HG02840 (cell line): ENCODE results near the gene UHRF1.
A peak's percentile ranks its signal among the peaks of the same experiment; 100 is the strongest.
"Not testable (repeated sequence)": the region's sequence is repeated elsewhere in the genome, so short reads cannot be mapped to it uniquely, and the experiment has no call there.

Source experiments
- ATAC-seq: cut with Tn5 transposase; IDR thresholded peaks from one replicate; pipeline ENCODE4 v1.9.1; 2021; ENCODE audit warnings: mild to moderate bottlenecking, moderate library complexity, moderate number of reproducible peaks; ENCODE audit not compliant: unreplicated experiment, low FRiP score

The UHRF1 gene

GRCh38 chr19:4932711-4933110 lies 23.4 kb downstream of the UHRF1 start:
- no peak for ATAC-seq

DNA sequence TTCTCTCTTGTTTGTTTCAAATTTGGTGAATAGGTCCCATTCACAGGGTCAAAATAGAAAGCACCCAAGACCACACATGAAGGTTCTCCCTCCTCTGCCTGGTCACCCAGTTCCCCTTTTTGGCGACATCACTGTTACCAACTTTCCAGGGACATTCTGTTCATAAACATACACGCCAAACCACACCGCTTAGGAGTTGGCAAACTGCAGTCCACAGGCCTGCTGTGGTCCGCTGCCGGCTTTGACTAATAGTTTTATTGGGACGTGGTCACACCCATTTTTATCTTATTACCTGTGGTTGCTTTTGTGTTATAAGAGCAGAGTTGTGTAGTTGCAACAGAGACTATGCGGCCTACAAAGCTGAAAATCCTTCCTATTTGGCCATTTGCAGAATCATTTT lies 24.2 kb downstream of the UHRF1 start:
- no peak for ATAC-seq

- no peak for ATAC-seq
Observed at GRCh38 chr19:4935444-4935843, 26.1 kb downstream of the UHRF1 start.

GRCh38 chr19:4937060-4937459 lies 27.8 kb downstream of the UHRF1 start:
- no peak for ATAC-seq

DNA sequence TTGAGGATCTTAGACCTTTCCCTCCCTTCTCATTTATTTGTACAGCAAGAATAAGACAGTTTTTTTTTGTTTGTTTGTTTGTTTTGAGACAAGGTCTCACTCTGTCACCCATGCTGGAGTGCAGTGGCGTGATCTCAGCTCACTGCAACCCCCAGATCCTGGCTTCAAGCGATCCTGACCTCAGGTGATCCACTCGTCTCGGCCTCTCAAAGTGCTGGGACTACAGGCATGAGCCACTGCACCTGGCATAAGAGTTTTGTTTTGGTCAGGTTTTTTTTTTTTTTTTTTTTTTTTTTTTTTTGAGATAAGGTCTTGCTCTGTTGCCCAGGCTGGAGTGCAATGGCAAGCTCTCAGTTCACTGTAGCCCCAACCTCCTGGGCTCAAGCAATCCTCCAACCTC lies 29.2 kb downstream of the UHRF1 start:
- not testable (repeated sequence) for ATAC-seq

DNA sequence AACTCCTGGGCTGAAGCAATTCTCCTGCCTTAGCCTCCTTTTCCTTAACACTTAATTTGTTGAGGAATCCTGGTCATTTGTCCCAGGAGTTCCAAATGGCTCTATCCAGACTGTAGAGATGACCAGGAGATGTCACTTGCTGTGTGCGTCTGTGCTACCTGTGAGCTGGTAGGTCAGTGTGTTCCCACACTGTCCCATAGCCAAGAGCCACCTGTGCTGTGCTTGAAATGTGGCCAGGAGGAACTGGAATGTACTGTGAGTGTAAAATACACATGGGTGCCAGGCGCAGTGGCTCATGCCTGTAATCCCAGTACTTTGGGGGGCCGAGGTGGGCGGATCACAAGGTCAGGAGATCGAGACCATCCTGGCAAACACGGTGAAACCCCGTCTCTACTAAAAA lies 30.2 kb downstream of the UHRF1 start:
- ATAC-seq, result no peak

DNA sequence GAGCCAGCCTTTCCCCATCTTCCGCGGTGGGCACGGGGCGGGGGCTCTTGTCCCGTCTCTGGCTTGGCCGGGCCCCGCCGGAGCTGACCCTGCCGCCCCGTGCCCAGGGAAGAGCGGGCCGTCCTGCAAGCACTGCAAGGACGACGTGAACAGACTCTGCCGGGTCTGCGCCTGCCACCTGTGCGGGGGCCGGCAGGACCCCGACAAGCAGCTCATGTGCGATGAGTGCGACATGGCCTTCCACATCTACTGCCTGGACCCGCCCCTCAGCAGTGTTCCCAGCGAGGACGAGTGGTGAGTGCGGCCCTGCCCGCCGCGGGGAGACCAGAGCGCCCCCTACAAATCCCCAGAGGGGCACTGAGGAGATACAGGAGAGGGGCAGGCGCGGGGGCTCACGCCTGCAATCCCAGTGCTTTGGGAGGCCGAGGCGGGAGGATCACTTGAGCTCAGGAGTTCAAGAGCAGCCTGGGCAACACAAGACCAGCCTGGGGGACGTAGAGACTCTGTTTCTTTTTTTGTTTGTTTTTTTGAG lies 32.4 kb downstream of the UHRF1 start:
- not testable (repeated sequence) for ATAC-seq

DNA sequence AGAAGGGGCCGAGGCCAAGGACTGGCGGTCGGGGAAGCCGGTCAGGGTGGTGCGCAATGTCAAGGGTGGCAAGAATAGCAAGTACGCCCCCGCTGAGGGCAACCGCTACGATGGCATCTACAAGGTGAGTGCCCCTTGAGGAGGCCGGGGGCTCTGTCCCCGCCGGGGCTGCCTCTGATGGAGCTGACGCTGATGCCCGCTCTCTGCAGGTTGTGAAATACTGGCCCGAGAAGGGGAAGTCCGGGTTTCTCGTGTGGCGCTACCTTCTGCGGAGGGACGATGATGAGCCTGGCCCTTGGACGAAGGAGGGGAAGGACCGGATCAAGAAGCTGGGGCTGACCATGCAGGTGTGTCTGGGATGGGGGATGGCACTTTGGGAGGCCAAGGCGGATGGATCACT lies 41.3 kb downstream of the UHRF1 start:
- ATAC-seq, result not testable (repeated sequence)

GRCh38 chr19:4951656-4952055 lies 42.4 kb downstream of the UHRF1 start:
- no peak for ATAC-seq

DNA sequence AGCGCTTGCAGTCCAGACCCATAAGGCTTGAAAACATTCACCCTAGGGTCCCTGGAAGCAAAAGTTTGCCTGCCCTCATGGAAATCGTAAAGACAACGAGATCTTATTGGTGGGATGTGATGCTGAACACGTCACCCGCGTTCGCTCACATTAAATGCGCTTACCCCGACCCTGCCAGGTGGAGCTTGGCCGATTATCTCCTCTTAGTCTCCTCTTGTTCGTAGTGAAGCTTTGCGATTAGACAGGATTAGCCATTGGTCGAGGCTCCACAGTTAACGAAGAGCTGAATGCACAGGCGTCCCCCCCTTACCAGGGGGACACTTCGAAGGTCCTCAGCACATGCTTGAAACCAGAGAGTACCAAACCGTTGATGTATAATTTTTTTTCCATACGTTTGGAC lies 43.6 kb downstream of the UHRF1 start:
- ATAC-seq, result no peak

- not testable (repeated sequence) for ATAC-seq
Observed at GRCh38 chr19:4954320-4955149, 45.2 kb downstream of the UHRF1 start.

GRCh38 chr19:4955274-4955673 lies 46.0 kb downstream of the UHRF1 start:
- ATAC-seq, result no peak

DNA sequence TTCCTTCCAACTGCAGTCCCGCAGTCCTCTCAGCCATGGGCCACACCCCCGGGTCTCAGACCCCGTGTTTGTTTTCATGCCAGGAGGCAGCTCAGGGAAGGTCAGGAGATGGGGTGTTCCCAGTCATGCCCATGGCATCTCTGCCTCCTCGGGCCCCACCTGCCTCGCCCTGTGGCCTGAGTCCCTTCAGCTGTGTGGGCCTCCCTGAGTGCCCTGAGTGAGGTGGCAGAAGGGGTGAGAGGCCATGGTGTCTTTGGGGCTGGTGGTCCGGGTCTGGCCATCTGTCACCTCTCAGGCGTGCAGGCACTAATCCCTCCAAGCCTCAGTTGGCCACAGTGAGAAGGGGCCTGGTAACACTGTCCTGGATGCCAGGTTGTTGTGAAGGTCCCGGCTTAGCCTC lies 48.7 kb downstream of the UHRF1 start:
- ATAC-seq, result no peak

DNA sequence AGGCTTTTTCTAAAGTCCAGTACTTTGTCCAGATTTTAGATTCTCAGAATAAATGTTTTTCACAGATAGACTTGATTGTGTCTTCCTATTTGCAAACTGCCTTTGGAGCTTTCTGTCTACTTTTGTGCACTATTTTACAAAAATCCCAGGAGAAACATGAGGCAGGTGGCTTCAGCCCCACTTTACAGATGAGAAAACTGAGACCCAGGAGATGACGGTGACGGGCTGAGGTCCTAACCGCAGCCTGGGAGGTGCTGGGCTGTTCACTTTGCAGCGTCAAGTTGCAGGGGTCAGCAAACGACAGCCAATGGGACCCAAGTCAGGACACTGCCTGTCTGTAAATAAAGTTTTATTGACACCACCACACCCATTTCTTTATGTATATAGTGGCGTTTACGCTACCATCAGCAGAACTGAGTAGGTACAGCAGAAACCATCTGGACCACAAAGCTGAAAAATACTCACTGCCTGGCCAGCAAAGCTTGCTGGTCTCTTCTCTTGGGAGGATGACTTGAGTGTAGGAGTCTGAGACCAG lies 52.9 kb downstream of the UHRF1 start:
- no peak for ATAC-seq

DNA sequence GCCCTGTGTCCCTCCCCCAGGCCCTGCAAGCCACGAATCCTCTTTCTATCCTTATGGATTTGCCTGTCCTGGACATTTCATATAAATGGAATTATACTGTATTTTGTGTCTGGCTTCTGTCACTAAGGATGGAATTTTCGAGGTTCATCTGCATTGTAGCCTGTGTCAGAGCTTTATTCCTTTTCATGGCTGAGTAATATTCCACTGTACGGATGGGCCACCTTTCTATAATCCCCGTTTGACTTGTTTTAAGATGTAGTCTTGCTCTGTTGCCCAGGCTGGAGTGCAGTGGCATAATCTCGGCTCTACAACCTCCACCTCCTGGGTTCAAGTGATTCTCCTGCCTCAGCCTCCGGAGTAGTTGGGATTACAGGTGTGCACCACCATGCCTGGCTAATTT lies 55.8 kb downstream of the UHRF1 start:
- ATAC-seq, result no peak

GRCh38 chr19:4966591-4966990 lies 57.3 kb downstream of the UHRF1 start:
- ATAC-seq, result no peak

GRCh38 chr19:4967738-4968461 lies 58.6 kb downstream of the UHRF1 start:
- no peak for ATAC-seq

DNA sequence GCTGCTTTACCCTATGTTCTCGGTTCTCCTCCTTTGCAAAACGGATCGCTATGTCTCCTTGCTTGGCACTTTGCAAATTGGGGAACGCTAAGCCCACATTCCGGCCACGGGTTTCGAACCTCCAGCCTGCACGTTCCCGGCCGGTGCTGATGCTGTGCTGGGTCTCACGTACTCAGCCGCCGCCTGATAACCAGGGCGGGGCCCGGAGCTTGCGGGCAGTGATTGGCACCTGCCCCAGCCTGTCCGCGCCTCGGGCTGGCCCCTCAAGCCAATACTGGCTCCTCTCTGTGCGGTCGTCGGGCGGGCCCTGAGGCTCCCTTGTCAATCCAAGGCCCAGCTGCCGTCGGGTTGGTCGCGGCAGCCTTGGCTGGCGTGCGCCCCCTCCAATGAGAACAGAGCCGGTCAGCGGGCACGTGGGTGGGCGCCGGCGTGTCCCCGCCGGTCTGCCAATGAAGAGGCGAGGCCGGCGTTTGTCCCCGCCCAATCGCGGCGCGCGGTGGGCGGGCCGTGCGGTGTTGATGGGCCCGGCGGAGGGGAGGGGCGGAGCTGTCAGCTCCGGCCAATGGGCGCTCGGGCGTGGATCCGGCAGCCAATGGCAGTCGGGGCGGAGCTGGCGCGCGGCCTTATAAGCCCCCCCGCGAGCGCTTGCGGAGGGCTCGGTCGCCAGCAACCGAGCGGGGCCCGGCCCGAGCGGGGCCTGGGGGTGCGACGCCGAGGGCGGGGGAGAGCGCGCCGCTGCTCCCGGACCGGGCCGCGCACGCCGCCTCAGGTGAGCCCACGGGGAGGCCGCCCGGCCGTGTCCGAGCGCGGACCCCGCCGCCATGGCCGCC lies 59.4 kb downstream of the UHRF1 start, which contains the start of gene KDM4B:
TSS of gene KDM4B (plus strand) at position 652 of the 830 bp plus-strand sequence. CDS start 63,778 bp downstream, outside the sequence.
- peak; percentile 88 for ATAC-seq

DNA sequence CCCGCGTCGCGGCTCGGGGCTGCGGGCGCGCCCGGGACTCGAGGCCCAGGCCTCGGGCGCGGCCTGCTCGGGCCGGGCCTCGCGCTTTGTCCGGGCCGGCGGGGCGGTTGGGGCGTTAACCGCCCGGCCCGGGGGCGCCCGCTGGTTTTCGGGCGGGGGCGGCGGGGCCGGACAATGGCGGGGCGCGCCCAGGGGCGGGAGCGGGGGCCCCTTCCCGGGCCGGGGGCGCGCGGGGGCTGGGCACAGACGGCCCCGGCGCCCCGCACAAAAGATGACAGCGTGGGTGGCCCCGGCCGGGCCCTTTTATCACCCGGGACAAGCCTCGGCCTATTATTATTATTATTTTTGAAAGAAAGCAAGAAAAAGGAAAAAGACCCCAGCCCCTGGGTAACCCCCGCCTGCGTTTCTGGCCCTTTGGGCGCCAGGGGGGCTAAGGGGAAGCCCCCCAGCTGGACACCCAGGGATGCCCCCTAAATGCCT lies 60.0 kb downstream of the UHRF1 start:
- ATAC-seq, result no peak
